K562 treated with DMSO at 1 percent for 4 hours (cell line): Measurements from ENCODE around the gene SKAP1. TPM values are rescaled to one million over a fixed set of nuclear protein-coding genes. Genes with fewer than 3 reads are reported as not detected.

ENCODE experiments used
- total RNA-seq: library from RNA; unstranded; fragments of 300-600 nt; gene quantifications from 2 replicates; pipeline ENCODE4 v1.2.3, GENCODE V29; 2022; ENCODE audit not compliant: insufficient read depth

The SKAP1 gene
- total RNA-seq = not detected in 2 replicates

GRCh38 chr17:48429638-48430586, at the start of gene SKAP1:
Gene SKAP1, minus strand, starts transcription at chr17:48430214.

GRCh38 chr17:48107137-48108055, 322.6 kb downstream of the SKAP1 start, which contains the start of gene SNX11:
Gene SNX11, plus strand, starts transcription at chr17:48107766. Its CDS starts 4,278 bp downstream, at chr17:48112044.

GRCh38 chr17:48101012-48101720, 328.8 kb downstream of the SKAP1 start, which contains the start of gene CBX1:
Gene CBX1, minus strand, starts transcription at chr17:48101478. Its CDS starts 24,474 bp downstream, at chr17:48077004.

Other genes starting within 250 kb of the SKAP1 start
- not detected in 2 replicates for gene HOXB1, start 100.8 kb upstream of the SKAP1 start, total RNA-seq
- gene HOXB2, start 114.9 kb upstream of the SKAP1 start, total RNA-seq = 57.9 and 62.4 TPM in 2 replicates
- 9.1 and 11.3 TPM in 2 replicates for gene HOXB4, start 148.1 kb upstream of the SKAP1 start, total RNA-seq
- gene HOXB3, start 160.0 kb upstream of the SKAP1 start, total RNA-seq = 17.6 and 31.9 TPM in 2 replicates
- 5.7 and 8.7 TPM in 2 replicates for gene HOXB5, start 163.6 kb upstream of the SKAP1 start, total RNA-seq
- 10.0 and 13.8 TPM in 2 replicates for gene HOXB6, start 174.8 kb upstream of the SKAP1 start, total RNA-seq
- gene HOXB7, start 180.8 kb upstream of the SKAP1 start, total RNA-seq = 18.3 and 18.6 TPM in 2 replicates
- 27.4 and 40.7 TPM in 2 replicates for gene HOXB8, start 185.1 kb upstream of the SKAP1 start, total RNA-seq
- gene HOXB9, start 196.1 kb upstream of the SKAP1 start, total RNA-seq = 136 and 143 TPM in 2 replicates